GM18498 (cell line): ENCODE results near the gene ARPC1B.
"Not testable (repeated sequence)": the region's sequence is repeated elsewhere in the genome, so short reads cannot be mapped to it uniquely, and the experiment has no call there.

Experiments
- ATAC-seq: cut with Tn5 transposase; IDR thresholded peaks from one replicate; pipeline ENCODE4 v1.9.1; 2021; ENCODE audit warnings: mild to moderate bottlenecking, moderate library complexity; ENCODE audit not compliant: unreplicated experiment

Gene ARPC1B

DNA sequence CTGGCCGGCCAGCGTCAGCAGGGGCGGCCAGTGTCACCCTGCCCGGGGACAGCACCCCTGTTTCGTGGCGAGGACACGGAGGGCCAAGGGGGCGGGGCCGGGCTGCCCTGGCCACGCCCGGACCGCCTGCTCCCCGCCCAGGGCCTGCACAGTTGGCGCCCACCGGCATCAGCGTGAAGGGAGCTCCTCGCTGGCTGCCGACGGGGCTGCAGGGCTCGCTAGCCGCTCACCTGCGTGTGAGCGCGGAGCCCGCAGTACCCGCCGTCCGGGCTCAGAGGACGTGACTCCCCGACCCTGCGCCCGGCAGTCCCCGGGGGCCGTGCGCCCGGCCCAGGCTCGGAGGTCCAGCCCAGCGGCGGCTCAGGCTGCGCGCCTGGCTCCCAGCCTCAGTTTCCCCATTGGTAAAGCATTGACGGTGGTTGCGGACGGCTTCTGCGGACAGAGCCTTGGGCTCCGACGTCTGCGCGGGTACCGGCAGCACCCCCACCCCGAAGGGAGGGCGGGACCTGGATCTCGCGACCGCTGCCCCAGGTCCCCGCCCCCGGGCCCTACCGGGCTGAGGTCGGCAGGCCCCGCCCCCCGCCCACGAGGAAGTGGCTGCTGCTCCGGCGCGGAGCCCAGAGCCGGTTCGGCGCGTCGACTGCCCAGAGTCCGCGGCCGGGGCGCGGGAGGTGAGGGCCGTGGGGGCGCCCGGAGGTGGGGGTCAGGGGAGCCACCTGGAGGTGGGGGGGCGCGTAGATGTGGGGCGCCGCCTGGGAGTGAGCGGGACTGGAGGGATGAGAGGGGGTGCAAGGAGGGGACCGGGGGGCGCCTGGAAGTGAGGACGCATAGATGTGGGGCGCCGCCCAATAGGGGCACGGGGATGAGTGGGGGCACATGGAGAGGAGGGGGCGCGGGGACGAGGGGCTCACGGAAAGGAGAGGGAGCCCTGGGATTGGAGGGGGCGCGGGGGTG is at the start of gene ARPC1B:
TSS of gene ARPC1B (plus strand) at position 620 of the 954 bp plus-strand sequence. CDS start 10,985 bp downstream, outside the sequence.
- ATAC-seq = peak; percentile 66

DNA sequence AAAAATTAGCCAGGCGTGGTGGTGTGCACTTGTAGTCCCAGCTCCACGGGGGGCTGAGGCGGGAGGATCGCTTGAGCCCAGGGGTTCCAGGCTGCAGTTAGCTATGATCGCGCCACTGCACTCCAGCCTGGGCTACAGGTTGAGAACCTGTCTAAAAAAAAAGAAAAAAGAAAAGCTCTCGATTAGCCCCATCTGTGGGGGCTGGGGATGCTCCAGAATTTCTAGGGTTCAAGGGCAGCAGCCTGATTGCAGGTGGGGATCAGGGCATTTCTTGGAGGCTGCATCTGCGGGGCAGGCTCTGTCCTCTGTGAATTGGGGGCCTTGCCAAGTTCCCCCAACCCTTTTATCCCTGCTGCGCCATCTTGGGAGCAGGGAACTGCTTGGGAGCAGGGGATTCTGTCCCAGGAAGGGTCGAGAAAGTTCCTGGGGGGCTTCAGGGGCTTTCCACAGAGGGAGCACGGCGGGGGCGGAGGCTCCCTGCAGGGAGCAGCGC is 49.5 kb upstream of the ARPC1B start:
- ATAC-seq = no peak

DNA sequence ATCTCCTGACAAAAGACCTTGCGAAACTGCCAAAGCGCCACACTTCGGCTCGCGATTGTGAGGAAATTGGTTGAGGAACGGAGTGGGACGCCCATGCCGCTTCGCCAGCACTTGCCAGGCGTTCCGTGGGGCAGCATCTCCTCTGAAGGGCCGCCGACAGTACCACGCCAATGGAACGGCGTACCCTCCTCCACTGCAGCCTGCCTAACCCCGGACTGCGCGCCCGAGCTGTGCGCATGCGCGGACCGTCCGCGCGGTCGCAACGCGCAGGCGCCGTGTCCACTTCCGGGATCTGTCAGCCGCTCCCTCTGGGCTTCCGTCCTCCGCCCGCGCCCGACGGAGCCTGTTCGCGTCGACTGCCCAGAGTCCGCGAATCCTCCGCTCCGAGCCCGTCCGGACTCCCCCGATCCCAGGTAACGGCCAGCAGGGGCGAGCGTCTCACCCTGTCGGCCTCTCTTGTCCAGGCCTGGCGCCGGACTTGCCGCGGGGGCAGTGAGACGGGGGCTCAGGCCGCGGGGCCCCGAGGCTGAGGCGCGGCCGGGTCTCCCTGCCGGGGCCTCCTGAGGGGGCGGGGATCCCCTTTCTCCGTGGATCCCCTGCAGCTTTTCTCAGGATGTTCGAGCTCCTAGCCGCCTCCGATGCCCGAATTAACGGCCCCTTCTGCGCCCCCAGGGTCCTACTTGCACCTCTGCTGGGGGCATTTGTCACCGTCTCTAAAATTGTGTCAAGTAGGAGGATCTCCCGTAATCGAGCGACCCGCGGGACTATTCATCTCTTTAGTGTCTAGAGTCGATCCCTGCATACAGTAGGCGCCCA is 48.7 kb upstream of the ARPC1B start, which contains the start of gene ARPC1A:
TSS of gene ARPC1A (plus strand) at position 307 of the 816 bp plus-strand sequence. CDS start 7,456 bp downstream, outside the sequence.
- ATAC-seq = peak; percentile 89

DNA sequence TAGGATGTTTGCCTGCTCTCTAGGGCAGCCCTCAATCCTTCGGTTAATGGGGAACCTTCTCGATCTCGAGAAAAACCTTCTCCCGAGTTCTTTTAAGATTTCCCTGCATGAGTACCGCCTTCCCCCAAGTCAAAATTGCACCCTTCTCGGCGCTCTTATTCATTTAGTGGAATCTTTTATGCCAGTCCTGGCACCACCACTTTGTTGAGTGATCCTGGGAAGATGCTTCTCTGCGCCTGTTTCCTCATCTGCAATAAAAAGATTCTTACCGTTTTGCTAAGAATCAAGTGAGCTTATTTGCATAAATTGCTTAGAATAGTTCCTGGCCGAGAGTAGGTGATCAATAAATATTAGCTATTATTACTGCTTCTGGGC is 48.1 kb upstream of the ARPC1B start:
- no peak for ATAC-seq

DNA sequence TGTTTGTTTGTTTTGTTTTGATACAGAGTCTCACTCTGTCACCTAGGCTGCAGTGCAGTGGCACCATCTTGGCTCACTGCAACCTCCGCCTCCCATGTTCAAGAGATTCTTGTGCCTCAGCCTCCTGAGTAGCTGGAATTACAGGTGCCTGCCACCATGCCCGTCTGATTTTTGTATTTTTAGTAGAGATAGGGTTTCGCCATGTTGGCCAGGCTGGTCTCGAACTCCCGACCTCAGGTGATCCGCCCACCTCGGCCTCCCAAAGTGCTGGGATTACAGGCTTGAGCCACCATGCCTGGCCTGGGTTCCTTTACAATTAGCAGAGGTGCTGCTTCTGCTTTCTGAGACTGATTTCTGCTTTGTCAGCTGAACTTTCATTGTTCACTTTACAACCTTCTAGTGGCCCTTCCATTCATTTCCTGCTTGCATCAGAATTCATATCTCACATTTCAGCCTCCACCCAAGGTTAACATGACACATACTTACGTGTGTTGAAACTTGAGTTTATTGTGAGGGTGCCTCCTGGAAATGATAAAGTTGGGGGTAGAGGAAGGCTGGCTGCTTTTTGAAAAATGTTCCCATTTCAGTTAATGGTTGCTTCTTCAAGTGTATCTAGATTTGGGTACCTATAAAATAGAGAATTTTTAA is 44.1 kb upstream of the ARPC1B start:
- not testable (repeated sequence) for ATAC-seq

DNA sequence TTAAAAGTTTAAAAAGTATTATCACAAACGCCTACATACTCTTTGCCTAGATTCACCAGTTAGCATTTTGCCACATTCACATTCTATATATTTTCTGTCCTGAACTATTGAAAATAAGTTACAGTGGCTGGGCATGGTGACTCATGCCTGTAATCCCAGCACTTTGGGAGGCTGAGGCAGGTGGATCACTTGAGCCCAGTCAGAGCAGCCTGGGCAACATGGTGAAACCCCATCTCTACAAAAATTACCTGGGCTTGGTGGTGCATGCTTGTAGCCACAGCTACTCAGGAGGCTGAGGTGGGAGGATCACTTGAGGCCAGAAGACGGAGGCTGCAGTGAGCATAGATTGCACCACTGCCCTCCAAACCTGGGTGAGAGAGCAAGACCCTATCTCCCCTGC is 43.5 kb upstream of the ARPC1B start:
- ATAC-seq = no peak

DNA sequence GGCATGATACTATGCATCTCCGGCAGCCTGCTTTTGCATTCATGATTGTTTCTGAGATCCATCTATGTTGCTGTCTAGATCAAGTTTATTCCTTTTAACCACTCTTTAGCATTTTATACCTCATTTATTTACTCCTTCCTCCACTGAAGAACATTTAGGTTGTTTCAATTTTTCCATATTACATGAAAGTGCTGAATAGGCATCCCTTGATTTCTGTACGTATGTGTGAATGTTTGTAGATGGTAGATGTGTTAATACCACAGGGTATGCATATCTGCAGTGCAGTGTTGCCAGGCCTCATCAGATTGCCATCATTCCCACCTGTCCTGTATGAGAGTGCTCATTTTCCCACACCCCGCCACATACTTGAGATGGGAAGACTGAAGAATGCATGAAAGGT is 34.9 kb upstream of the ARPC1B start:
- no peak for ATAC-seq

DNA sequence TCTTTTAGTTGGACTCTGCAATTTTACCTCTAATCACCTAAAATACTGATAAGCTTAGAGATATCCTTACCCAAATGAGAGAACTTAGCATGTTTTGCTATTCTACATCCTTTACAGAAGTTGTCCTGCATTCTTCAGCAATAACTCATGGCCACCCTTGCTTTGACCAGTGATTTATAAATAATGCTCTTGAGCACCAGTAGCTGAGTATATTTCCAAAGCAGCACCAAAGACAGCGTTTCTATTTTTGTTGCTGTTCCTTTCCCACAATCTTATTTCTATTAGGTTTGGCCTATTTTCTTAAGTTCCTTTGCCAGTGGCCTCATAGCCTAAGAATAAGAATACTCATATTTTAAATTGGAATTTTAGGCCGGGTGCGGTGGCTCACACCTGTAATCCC is 33.9 kb upstream of the ARPC1B start:
- no peak for ATAC-seq

DNA sequence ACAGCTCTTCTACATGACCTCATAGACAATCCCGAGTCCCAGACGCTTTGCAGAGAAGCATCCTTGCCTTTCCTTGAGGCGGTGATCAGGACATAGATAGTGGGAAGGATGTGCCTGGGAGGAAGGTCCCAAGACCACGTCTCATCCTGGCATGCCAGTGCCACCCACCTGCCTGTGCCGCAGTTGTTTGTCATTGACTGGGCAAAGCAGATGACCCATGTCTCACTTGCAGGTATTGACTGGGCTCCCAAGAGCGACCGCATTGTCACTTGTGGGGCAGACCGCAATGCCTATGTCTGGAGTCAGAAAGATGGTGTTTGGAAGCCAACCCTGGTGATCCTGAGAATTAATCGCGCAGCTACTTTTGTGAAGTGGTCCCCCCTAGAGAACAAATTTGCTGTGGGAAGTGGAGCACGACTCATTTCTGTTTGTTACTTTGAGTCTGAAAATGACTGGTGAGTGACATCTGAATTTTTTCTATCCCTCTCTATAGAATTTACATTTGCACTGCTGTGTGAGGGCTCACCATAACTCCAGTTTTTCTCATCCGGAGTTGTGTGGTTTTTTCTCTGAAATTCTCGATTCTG is 30.4 kb upstream of the ARPC1B start:
- ATAC-seq = no peak

DNA sequence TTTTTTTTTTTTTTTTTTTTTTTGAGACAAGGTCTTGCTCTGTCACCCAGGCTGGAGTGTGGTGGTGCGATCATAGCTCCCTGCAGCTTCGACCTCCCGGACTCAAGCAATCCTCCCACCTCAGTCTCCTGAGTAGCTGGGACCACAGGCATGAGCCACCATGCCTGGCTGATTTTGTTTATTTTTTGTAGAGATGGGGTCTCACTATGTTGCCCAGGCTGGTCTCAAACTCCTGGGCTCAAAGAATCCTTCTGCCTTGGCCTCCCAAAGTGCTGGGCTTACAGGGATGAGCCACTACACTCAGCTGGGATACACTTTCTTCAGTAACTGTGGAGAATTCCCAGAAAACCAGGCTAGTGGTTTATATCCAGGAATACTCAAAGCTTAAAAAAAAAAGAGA is 23.9 kb upstream of the ARPC1B start:
- not testable (repeated sequence) for ATAC-seq

DNA sequence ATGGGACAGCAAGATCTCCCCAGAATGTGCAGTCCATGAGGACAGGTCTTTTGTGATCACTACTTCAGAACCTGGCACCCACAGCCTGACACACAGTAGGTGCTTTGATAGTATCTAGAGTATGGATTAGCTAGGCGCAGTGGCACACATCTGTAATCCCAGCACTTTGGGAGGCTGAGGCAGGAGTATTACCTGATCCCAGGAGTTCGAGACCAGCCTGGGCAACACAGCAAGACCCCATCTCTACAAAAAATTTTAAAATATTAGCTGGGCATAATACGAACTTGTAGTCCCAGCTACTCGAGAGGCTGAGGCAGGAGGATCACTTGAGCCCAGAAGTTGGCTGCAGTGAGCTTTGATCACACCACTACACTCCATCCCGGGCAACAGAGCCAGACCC is 22.3 kb upstream of the ARPC1B start:
- no peak for ATAC-seq

DNA sequence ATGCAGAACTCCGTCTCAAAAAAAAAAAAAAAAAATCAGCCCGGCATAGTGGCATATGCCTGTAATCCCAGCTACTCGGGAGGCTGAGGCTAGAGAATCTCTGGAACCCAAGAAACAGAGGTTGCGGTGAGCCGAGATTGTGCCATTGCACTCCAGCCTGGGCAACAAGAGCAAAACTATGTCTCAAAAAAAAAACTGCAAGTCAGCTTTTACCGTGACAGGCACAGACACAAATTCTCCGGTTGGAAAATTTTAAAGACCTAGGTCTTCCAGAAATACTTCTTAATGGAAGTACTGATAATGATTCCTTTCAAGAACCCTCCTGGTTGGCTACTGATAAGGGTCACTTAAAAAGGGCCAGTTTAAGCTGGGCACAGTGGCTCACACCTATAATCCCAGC is 19.4 kb upstream of the ARPC1B start:
- ATAC-seq = no peak

DNA sequence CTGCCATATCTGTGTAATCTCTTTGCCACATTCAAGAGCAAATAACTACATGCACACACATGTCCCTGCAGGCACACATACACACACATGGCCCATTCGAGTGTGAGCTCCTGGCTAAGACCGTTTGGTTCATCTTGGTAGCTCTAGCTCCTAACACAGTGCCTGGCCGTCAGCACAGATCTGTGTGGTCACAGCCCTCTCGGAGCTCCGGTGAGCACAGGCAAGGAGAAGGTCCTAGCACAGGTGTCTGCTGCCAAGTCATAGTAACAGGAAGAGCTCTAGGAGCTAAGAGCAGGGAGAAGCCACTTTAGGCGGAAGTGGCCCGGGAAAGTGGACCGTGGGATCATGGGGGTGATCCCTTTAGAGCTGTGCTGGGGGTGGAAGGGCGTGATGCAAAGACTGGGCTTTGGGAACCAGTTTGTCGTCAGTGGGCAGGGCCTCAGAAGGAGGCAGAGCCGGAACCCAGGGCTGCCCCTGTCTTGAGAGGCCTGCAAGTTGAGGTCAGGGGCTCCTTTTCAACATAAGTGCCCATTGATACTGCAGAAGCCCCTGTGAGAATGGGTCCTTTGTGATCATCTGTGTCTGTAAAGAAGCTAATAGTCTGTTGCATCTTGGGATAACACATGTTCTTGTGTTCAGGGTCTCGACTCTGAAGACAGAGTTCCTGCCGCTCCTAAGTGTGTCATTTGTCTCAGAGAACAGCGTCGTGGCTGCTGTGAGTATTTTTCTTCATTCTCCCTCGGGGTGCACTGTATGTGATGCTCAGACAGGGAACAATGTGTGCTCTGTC is 16.6 kb upstream of the ARPC1B start:
- ATAC-seq = no peak

DNA sequence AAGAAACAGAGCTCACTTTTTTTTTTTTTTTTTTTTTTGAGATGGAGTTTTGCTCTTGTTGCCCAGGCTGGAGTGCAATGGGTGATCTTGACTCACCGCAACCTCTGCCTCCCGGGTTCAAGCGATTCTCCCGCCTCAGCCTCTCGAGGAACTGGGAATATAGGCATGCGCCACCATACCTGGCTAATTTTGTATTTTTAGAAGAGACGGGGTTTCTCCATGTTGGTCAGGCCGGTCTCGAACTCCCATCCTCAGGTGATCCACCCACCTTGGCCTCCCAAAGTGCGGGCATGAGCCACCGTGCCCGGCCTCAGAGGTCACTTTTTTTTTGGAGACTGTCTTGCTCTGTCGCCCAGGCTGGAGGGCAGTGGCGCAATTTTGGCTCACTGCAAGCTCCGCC is 16.0 kb upstream of the ARPC1B start:
- not testable (repeated sequence) for ATAC-seq

DNA sequence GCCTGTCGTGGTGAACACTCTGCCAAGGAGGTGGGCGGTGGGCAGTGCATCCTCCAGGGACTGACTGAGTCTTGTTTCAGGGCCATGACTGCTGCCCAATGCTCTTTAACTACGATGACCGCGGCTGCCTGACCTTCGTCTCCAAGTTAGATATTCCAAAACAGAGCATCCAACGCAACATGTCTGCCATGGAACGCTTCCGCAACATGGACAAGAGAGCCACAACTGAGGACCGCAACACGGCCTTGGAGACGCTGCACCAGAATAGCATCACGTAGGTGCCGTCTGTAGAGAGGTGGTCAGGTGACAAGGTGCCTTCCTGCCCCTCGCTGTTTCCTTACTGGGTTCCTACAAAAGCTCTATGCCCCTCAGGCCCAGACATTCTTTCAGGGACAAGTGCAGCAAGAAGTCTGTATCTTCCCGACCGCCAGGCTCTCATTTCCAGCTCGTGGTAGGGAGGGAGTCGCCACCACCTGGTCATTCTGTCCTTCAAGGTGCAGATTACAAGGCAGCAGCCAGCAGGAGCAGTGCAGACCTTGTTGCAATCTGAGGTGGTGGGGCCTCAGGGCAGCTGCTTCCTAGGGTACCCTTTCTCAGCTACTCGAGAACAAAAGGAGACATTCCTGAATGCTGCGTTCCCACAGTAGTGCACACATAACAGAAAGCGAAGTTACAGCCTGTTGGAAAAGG is 14.9 kb upstream of the ARPC1B start:
- no peak for ATAC-seq

DNA sequence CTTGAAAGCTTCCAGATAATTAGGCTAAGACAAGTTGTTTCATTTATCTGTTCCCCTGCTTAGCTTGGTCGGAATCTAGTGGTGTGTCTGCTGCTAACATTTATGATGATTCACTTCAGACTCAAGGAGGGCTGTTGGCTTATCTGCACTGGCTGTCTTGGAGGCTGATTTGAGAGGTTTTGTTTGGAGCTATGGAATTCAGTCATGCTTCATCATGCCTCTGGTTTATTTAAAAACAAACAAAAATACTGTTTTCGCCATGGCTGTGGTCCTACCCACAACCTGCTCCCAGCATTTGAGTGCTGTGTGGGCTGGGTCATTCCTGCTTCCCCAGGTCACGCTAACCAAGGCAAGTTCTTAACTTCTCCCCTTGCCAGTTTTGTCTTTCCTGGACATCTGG is 11.7 kb upstream of the ARPC1B start:
- ATAC-seq = no peak

DNA sequence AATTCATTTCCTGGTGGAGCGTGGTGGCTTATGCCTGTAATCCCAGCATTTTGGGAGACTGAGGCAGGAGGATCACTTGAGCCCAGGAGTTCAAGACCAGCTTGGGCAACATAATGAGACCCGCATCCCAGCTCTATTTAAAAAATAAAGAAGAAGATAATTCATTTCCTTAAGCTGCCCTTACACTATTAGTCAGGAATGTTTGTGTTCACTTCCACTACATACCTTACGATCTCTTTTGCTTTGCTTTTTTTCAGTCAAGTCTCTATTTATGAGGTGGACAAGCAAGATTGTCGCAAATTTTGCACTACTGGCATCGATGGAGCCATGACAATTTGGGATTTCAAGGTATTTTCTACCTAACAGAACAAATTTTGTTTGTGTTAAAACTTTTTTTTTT is 11.2 kb upstream of the ARPC1B start:
- ATAC-seq = no peak

DNA sequence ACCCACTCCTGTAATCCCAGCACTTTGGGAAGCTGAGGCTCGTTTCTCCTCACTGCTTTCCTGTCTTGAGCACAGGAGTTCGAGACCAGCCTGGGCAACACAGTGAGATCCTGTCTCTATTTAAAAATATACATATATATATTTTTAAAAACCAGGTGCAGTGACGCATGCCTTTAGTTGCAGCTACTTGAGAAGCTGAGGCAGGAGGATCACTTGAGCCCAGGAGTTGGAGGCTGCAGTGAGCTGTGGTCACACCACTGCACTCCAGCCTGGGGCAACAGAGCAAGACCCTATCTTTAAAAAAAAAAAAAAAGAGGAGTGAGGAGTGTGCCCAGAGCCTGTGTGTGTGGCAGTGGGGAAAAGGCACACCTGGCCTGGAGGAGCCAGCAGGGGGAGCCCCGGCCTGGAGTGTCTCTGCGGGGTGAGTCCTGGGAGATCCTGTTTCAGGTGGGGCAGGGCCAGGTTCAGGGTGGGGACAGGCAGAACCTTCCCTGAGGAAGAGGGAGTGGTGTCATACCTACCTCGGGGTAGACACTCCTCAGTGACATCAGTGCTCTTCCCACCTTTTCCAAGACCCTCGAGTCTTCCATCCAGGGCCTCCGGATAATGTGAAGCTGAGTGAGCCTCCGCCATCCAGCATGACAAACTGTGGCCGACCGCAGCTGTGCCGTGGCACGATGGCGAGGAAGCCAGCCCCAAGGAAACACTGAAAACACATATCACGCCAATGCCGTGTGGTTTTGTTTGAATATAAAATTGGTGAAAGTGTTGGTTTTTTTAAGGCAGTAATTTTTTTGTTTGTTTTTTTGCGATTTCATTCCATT is 9.0 kb upstream of the ARPC1B start:
- no peak for ATAC-seq
